Left renal cortex interstitium (tissue), 4 donors: Measurements from ENCODE around the gene MID1. TPM values are rescaled to one million over a fixed set of nuclear protein-coding genes. Genes with fewer than 3 reads are reported as not detected.

Experiments used
- DNase-seq, 4 donors: peaks; one replicate each; pipeline ENCODE4 v3.0.0-alpha.2; 2013; ENCODE audit warnings: low read depth in 4 of 4, low spot score in 2 of 4, missing footprints in 1 of 4
- polyA plus RNA-seq, 4 donors: library from polyadenylated mRNA; unstranded; fragments of 120-200 nt; gene quantifications; one replicate each; pipeline ENCODE4 v1.2.1, GENCODE V29; 2013; ENCODE audit not compliant: insufficient read length in 4 of 4

The MID1 gene
- polyA plus RNA-seq, 4 donors, result 19.4 to 28.9 (median 25.5) TPM

DNA sequence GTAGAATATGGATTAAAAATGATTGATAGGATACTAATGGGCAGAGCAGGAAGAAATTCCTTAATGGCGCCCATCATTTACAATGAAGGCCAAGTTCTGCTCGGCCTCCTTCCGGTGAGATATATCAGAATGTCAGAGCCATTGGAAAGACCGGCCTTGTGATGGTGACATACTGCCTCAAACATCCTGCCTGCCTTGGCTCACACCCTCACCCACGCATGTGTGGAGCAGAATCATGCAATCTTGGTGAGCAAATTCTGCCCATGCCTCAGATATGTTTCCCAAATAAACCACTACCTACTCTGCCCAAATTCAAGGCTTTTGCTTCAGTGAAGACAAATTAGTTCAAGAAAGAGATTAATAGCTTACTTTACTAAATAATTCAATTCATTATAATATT, 163.3 kb downstream of the MID1 start:
- DNase-seq, result no peak

DNA sequence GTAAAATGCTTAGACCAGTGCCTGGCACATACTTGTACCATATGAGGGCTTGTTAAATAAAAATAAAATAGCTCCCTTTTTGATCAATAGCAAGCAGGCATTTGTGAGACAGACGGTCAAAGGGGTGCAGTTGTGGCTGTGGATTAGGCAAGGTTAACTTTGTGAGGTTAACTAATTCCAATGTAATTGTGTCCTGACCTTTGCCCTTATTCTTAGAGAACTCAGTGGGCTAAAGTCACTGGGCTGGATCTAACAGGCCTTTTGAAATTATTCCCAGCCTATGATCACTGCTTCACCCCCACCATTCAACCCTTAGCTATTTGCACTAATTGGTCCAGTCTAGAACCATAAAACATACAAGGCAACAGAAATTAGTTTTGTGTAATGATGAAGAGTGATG, 166.4 kb downstream of the MID1 start:
- no peak for DNase-seq

DNA sequence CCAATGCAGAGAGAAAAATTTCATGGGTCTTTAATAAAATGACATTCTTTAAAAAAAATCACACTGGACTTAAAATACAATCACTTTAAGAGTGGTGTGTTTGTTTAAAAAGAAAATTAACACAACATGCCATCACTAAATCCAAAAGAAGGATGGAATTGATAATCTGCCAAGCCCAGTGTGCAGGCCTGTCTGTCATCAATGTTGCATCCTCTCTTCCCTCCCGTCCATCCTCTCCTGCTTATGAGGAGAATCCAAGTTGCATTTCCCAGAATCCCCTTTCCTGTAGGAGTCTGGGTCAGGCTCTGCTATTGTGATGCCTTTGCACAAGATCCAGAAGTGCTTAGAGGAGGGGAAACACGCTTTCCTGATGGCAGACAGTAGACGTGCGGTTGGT, 169.4 kb downstream of the MID1 start:
- no peak for DNase-seq

DNA sequence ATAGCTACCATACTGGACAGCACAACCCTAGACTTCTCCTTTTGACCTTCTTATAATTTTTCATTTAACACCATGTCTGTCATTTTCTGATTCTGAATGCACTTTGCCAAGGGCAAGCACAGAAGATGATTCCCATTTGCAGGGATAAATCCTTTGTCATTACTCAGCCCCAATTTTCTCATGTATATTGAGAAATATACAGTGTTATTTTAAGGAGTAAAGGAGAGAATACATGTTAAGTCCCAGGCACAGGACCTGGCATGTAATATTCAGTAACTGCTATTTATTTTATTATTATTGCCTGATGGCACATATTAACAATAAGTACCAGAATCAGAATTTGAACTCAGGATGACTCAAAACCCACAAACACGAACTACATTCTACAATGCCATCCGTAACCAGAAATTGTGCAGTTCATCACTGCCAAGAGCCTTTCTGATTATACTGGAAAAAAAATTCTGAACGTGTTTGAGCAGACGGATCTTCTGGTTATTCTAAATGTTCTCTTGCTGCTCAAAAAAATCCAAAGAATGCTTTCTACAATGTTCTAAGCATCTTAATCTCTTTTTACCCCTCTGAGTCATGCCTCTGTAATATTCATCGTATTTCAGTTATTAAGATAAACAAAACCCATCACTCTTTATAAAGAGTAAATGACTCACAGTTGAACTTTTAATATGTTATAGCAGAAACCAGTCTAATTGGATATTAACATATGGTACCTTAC, 170.0 kb downstream of the MID1 start:
- DNase-seq, result no peak

DNA sequence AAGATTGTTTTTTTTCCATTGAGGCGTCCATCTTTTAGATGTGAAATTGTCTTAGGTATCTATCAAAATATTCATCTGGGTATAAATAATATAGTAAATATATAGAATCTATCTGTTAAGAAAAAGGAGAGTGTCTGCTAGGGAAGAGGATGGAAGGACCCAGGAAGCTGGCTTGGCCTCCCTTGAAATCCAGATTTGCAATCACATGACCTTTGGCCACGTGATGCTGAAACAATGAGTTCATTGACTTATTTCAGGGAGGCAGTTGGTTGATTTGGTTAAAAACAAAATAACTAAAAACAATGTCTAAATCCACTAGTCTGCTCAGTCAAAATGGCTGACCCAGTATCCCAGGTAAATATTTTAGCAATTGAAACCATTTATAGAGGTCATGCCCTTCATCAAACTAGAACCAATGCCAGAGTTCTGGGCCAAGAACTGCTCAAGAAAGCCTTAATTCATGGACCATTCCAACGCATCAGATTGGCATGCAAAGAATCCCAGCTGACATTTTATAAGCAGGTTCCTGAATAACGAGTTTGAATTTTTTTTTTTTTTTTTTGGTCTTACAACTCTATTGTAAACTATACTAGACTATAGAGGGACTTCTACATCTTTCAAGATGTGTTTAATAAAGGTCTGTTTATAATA, 172.7 kb downstream of the MID1 start:
- DNase-seq, result no peak

DNA sequence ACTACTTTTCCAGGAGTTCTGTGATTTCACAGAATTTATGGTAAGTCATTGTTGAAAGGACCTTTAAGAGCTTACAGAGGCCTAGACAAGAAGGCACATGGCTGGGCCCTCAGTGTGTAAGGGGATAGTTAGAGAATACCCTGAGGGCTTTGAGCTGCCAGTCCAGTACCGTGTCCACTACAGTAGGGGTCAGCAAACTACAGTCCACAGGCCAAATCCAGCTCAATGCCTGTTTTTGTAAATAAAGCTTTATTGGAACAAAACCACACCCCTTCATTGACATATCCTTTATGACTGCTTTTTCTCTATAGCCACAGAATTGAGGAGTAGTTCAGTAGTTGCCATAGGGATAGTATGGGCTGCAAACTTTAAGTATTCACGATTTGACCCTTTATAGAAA, 176.2 kb downstream of the MID1 start:
- DNase-seq, result no peak

DNA sequence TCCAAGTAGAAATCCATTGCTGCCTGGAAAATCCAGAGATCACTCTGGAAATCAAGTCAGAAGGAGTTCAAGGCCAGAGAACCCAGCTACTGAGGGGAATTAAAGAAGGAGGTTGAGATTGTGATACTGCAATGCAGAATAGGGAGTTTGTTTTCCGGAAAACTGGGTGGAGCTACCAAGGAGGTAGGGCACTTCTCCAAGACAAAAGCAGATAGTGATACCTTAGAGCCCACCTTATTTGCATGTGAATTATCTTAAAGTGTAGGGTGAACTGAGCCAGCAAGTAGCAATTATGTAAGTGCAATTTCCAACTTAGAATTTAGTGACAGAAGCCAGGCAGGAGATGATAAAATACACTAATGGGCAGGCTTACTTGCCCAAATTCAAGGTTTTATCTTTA, 178.9 kb downstream of the MID1 start:
- DNase-seq, result no peak

DNA sequence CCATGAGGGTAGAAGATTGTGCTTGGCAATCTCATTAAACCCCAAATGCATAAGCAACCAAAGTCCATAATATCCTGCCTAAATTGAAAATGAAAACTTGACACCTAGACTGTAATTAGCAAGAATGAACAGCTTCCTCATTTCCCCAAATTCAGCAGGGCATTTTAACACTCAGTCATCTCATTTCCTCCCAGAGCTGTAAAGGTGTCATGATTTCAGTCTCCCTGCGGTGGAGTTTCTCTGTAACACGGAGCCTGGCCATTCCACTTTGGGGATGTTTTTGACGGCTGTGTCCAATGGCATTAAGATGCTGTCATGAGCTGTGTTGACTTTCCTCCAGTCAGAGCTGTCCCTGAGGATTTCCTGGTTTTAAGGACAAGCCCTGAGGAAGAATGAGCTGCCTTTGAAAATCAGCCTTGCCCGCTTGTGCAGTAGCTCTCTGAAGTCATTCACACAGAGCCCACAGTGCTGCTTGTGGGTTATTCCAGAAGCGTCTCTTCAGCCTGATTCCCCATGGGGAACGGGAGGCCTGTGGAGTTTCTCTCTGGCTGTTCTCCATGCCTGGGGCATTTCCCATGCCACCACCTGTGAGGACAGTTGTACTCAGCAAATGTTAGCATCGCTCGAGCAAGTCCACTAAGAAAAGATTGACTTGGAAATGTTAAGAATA, 187.0 kb downstream of the MID1 start:
- DNase-seq, result no peak

DNA sequence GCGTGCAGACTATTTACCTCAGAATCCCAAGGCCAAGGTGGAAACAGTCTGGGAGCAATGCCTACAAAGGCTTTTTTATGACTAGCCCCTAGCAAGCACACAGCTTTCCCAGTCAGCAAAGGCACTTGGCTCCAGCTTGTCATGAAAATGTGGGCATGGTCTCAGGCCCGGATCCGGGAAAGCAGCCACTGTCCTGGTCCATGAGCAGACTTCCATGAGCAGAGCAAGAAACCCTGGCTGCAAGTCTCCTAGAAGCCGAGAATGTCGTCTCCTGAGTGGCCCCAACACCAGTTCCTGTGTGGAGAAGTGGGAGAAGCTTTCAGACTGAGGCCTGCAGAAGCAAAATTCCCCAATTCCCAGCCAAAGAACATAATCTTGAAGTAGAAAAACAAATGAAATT, 190.5 kb downstream of the MID1 start:
- DNase-seq, result no peak

DNA sequence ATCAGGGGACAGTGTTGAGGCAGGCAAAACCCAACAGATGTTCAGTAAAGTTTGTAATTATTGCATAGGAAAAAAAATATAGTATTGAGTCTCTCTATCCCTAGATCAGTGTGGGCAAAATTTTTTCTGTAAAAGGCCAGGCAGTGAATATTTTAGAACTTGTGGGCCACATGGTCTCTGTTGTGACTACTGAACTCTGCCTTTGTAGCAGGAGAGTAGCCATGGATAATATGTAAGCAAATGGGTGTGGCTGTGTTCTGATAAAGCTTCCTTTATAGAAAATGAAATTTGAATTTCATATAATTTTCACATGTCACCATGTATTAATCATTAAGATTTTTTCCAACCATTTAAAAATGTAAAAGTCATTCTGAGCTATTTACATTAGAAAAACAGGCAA, 193.1 kb downstream of the MID1 start:
- DNase-seq, result no peak

DNA sequence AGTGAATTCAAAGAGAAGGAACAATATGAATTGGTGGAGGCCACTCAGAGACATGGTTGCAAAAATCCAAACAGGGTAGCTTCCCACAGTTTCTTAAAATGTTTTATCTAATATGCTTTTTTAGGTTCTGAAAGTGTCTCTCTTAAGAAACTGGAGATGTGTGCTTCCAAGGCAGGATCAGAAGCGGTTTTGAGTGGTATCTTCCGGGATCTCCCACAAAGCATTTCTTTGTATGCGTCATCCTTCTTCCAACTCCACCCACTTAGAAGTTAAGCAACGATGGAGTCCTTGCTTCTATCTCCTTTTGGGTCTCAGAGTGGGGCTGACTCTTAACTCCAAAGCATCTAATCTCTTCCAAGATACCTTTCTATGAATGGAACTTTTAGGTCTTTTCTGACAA, 196.7 kb downstream of the MID1 start:
- DNase-seq, result no peak

DNA sequence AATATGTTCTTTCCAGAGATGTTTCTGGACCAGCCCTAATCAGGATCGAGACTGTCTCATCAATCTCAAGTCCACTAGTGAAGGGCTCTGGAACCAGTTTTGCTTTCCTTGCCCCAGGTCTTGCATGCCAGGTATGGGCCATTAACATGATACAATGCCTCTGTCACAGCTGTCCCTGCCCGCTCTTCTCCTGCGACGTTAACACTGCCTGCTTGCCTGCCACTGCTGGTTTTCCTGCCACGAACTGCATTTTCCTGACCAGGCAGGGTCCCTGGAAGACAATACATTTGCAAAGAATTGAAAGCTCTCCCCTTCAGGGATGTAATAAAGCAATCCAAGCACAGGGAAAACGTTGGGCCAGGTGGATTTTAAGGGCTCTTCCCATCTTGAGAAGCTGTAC, 200.3 kb downstream of the MID1 start:
- DNase-seq, result no peak

DNA sequence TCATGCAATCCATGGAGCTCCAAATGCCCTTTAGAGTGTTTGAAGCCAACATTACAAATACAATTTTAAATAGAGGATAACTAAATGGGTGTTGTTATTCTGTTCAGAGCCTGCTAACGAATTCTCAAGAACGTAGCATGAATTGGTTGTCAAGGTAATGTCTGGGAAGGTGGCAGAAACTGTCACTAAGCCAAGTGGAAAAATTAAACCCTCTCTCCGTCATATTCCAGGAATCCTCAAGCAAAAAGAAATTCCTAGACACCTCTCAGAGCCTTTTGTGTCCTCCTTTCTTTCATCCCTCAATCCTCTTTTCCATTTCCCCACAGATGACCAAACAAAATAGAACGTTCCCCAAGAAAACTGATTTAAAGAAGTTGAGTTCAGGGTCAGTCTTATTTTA, 204.0 kb downstream of the MID1 start:
- no peak for DNase-seq

DNA sequence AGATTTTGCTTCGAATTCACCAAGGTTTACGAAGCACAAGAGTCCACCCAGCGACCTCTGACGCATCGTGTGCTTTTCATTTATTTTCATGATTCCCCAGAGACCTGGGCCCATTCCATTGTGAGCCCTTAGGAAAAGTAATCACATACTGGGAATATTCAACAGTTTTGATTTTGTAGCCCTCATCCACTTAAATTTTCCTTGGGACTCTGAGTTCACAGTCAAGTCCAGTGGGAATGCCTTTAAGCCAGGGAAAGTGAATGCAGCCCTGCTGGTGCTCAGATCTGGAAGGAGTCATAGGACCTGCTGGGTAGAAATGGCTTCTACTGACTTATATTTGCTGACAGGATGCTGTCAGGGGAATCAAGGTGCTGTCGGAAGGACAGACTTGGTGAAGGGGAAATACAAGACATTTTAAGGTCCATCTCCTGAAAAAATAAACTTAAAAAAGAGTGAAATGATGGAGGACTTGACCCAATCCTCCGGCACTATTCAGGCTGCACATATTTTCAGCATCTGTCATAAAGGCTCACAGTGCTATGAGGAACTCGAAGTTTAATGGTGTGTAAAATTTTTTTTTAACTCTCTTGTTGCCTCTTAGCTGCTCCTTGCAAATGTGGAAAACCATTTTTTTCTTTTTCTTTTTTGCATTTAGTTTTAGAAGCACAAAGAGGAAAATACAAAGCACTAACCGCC, 204.9 kb downstream of the MID1 start:
- DNase-seq, result no peak

DNA sequence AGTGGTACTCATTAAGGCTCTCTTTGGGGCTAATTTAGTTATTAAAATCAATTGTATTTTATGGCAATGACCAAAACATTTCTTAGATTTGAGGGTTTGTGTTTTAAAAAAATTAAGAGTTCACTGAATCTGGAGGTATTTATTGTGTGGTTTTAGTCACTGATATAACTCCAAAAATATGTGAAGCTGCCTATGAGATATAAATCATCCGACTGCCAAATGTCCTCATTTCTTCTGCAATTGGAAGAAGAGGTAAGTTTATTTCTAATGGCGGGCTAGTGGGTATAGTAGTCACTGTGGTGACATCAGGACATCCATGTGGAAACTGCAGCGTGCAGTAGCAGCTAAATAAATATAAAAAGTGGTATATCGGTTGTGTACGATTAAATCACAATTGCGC, 205.5 kb downstream of the MID1 start:
- DNase-seq, result no peak

DNA sequence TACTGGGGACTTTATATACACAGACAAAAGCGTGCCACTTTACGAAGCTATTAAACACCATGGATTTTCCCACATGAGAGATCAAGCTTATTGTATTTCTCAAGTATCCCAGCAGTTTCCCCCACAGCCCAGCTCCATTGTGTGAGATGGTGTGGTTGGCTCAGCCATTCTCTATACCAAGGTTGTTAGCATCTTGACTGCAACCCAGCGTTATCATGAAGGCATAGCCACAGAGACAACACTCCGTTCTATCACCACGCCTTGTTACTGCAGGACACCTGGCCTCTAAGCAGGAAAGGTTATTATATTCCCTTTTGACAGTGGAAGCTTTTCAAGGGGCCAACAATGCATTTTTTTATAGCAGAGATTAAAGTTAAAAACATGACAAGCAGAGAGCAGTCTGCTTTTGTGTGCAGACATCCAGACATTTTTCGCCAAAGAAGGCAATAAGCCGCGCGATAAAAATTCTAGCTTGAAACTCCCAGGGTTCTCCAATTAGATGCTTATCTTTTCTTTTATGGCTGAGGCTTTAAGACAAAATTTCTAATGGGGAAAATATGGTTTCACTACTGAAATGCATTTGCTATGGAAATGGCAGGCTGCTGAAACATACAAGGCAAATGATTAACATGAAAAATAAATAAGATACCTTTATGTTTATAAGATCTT, 206.1 kb downstream of the MID1 start:
- DNase-seq, result no peak

DNA sequence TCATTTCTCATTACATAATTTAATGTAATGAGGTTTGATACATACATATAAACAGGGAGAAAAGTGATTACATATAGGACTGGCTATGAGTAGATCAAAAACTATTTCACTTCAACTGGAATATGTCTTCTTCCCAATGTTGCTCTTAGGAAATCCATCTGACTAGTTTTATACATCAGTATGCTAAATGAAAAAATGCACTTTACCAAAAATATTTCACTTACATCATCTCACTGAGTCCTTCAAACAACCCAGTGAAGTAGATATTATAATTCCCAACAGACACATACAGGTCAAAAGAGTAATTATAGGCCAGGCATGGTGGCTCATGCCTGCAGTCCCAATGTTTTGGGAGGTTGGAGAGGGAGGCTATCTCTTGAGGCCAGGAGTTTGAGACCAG, 215.9 kb downstream of the MID1 start:
- DNase-seq, result no peak

DNA sequence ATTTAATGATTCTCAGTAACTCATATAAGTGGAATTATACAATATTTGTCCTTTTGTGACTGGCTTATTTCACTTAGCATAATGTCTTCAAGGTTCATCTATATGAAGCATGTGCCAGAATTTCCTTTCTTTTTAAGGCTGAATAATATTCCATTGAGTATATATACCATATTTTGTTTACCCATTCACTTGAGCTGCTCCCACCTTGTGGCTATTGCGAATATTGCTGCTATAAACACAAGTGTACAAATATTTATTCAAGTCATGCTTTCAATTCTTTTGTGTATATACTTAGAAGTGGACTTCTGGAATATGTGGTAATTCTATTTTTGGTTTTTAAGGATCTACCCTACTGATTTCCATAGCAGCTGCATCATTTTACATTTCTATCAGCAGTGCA, 219.1 kb downstream of the MID1 start:
- no peak for DNase-seq

DNA sequence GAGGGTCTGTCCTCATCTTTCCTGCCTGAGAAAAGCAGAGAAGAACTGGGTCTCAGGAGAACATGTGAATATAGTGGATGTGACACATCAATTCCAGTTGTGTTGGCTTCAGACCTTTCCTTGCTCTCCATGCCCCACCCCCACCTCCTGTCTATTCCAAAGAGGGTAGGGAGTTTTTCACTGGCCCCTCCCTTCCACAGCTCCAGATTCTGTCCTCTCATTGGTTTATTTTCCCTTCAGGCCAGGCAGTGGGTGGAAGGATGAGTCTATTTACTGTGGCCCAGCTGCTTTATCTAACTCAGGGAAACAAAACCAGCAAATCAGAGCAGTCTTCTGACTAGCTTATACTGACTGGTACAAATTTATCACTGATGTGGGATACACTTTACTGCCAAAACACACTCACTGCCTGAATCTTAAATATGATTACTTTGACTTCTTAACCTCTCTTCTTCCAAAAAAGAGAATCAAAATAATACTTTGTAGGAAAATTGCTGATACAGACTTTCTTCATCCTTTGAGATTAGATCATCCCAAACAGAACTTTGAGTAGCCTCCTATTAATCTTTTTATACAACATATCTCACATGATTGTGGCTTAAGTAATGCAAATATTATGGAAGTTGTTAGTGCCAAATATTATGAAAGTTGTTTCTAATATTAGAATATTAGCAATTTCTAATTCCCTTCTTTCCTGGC, 221.2 kb downstream of the MID1 start:
- DNase-seq, result no peak

DNA sequence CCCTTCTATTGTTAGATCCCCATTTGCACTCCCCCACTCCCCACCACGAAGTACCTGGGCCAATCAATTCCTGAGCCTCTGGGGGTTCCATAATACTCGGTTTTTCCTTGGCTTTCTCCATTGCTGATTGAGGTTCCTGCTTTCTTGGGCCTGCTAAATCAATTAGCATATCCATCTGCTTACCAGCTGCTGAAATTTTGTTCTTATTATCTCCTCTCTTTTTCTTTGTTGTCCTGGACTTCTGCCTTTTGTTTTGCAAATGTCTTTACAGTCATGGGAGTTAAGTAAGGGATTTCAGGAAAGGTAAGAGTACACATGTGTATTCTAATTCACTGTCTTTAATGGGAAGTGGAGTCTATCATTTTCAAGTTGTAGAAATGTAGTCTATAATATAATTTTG, 222.2 kb downstream of the MID1 start:
- DNase-seq, result no peak
